Raji (cell line): ENCODE measurements around the gene C19orf81.

Experiments used
- POLR2A ChIP-seq: IDR thresholded peaks from 2 replicates; pipeline ENCODE4 v1.6.1; 2011; ENCODE audit warnings: low read depth, low read length, control low read depth; ENCODE audit not compliant: insufficient read depth

C19orf81 gene

GRCh38 chr19:50649433-50650391, at the start of gene C19orf81:
TSS of gene C19orf81 (plus strand) at chr19:50649445. CDS start at chr19:50649445, 0 bp downstream.
- no peak for TF ChIP-seq POLR2A

- no peak for TF ChIP-seq POLR2A
Observed at GRCh38 chr19:50601407-50602088, 47.7 kb upstream of the C19orf81 start.

- no peak for TF ChIP-seq POLR2A
Observed at GRCh38 chr19:50602089-50602422, 47.2 kb upstream of the C19orf81 start.

- TF ChIP-seq POLR2A: no peak
Observed at GRCh38 chr19:50602496-50602895, 46.7 kb upstream of the C19orf81 start.

GRCh38 chr19:50602935-50603334, 46.3 kb upstream of the C19orf81 start:
- no peak for TF ChIP-seq POLR2A

GRCh38 chr19:50607388-50607787, 41.9 kb upstream of the C19orf81 start:
- no peak for TF ChIP-seq POLR2A

- TF ChIP-seq POLR2A: peak; percentile 25; the same call in 1 of the 2 replicates
Observed at GRCh38 chr19:50607874-50608785, 41.1 kb upstream of the C19orf81 start.

GRCh38 chr19:50624949-50625600, 24.2 kb upstream of the C19orf81 start:
- TF ChIP-seq POLR2A: no peak

GRCh38 chr19:50626011-50626410, 23.2 kb upstream of the C19orf81 start:
- no peak for TF ChIP-seq POLR2A

GRCh38 chr19:50626795-50627194, 22.4 kb upstream of the C19orf81 start:
- TF ChIP-seq POLR2A: no peak

- no peak for TF ChIP-seq POLR2A
Observed at GRCh38 chr19:50628146-50628545, 21.1 kb upstream of the C19orf81 start.

- no peak for TF ChIP-seq POLR2A
Observed at GRCh38 chr19:50628551-50628950, 20.7 kb upstream of the C19orf81 start.

- no peak for TF ChIP-seq POLR2A
Observed at GRCh38 chr19:50629194-50629593, 20.1 kb upstream of the C19orf81 start.

- TF ChIP-seq POLR2A: no peak
Observed at GRCh38 chr19:50629801-50630200, 19.4 kb upstream of the C19orf81 start.
